Parathyroid adenoma (tissue), 2 donors: ENCODE results near the gene DES.

Experiments used
- H2AFZ ChIP-seq: fragments of 300-600 bp; sonication (generic); one replicate; pipeline ENCODE4 v1.7.0; 2017; ENCODE audit warnings: antibody characterized with exemption, mild to moderate bottlenecking
- H3K27ac ChIP-seq: fragments of 300-600 bp; sonication (generic); one replicate; pipeline ENCODE4 v1.7.0; 2017
- H3K27me3 ChIP-seq: fragments of 300-600 bp; sonication (generic); one replicate; pipeline ENCODE4 v1.7.0; 2017; ENCODE audit warnings: low read length; ENCODE audit not compliant: control insufficient read depth, insufficient read depth
- H3K36me3 ChIP-seq: fragments of 300-600 bp; sonication (generic); one replicate; pipeline ENCODE4 v1.7.0; 2017; ENCODE audit warnings: low read length; ENCODE audit not compliant: control insufficient read depth, insufficient read depth
- H3K4me1 ChIP-seq: fragments of 300-600 bp; sonication (generic); one replicate; pipeline ENCODE4 v1.7.0; 2017; ENCODE audit warnings: control low read depth
- H3K4me2 ChIP-seq: fragments of 300-600 bp; sonication (generic); one replicate; pipeline ENCODE4 v1.7.0; 2017; ENCODE audit warnings: low read length
- H3K4me3 ChIP-seq: fragments of 300-600 bp; sonication (generic); one replicate; pipeline ENCODE4 v1.7.0; 2017; ENCODE audit warnings: low read depth, low read length
- H3K79me2 ChIP-seq: fragments of 300-600 bp; sonication (generic); one replicate; pipeline ENCODE4 v1.7.0; 2017; ENCODE audit warnings: control low read depth
- H3K9ac ChIP-seq: fragments of 300-600 bp; sonication (generic); one replicate; pipeline ENCODE4 v1.7.0; 2017; ENCODE audit warnings: mild to moderate bottlenecking
- H3K9me3 ChIP-seq: fragments of 300-600 bp; sonication (generic); one replicate; pipeline ENCODE4 v1.7.0; 2017; ENCODE audit warnings: low read length; ENCODE audit not compliant: control insufficient read depth
- TF ChIP-seq, protein P1 (sequence below): fragments of 300-600 bp; sonication (generic); IDR thresholded peaks from one replicate; pipeline ENCODE4 v1.7.0; 2017; ENCODE audit warnings: antibody characterized with exemption, mild to moderate bottlenecking
- donor health status: primary hyperparathyroidism.

Gene DES

DNA sequence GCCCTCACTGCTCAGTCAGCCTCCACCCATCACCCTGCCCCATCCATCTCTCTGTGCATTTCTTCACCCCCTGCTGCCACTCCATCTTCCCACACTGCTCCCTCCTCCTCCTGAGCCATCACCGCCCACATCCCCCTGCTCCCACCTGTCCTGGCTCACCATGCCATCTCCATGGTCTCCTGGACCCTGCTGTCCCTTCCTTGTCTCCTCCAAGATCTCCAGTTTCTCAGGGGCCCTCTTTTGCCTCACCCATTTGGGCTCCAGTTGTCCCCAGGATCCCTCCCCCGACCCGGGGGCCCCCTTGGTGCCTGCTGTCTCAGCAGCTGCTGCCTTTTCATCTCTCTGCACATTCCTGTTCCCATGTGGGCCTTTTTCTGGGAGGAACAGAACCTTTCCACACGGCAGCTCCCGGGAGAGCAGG, 27.1 kb downstream of the DES start:
- Histone ChIP-seq H3K4me1 (peaks cover 20% of the 10 kb centered on the region), H3K27ac (no peak overlapping the region), H3K9me3 (no peaks in the 10 kb centered on the region), H2AFZ (no peak overlapping the region), H3K36me3 (no peaks in the 10 kb centered on the region), H3K27me3 (no peaks in the 10 kb centered on the region), H3K9ac (no peak overlapping the region), H3K4me2 (no peak overlapping the region), H3K4me3 (no peak overlapping the region), H3K79me2 (no peaks in the 10 kb centered on the region)
- TF ChIP-seq, protein P1, sequence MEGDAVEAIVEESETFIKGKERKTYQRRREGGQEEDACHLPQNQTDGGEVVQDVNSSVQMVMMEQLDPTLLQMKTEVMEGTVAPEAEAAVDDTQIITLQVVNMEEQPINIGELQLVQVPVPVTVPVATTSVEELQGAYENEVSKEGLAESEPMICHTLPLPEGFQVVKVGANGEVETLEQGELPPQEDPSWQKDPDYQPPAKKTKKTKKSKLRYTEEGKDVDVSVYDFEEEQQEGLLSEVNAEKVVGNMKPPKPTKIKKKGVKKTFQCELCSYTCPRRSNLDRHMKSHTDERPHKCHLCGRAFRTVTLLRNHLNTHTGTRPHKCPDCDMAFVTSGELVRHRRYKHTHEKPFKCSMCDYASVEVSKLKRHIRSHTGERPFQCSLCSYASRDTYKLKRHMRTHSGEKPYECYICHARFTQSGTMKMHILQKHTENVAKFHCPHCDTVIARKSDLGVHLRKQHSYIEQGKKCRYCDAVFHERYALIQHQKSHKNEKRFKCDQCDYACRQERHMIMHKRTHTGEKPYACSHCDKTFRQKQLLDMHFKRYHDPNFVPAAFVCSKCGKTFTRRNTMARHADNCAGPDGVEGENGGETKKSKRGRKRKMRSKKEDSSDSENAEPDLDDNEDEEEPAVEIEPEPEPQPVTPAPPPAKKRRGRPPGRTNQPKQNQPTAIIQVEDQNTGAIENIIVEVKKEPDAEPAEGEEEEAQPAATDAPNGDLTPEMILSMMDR, result no peak

DNA sequence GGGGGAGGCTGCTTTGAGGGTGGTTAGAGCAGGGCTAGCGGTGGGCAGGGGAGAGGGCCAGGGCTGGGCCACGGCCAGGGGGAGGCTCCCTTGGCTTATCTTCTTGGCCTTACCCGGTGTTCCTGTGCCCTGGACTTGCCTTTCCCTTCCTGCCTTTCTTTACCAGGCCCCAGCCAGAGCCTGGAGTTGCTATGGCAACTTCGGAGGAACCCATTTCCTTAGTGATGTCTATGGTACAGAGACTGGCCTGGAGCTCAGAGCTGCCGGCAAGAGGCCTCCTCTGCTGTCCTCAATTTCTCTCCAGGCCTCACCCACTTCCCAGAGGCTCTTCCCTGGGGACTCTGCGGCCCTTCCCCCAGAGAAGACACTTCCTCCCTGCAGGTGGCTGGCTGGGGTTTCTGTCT, 27.9 kb downstream of the DES start:
- no peak overlapping the region for H3K9ac ChIP-seq
- H3K4me3 ChIP-seq, result no peak overlapping the region
- no peaks in the 10 kb centered on the region for H3K9me3 ChIP-seq
- TF ChIP-seq, protein P1, result no peak
- H3K4me1 ChIP-seq, result peaks cover 18% of the 10 kb centered on the region
- no peaks in the 10 kb centered on the region for H3K27me3 ChIP-seq
- H2AFZ ChIP-seq, result no peak overlapping the region
- no peak overlapping the region for H3K27ac ChIP-seq
- no peaks in the 10 kb centered on the region for H3K36me3 ChIP-seq
- no peaks in the 10 kb centered on the region for H3K79me2 ChIP-seq
- no peak overlapping the region for H3K4me2 ChIP-seq

DNA sequence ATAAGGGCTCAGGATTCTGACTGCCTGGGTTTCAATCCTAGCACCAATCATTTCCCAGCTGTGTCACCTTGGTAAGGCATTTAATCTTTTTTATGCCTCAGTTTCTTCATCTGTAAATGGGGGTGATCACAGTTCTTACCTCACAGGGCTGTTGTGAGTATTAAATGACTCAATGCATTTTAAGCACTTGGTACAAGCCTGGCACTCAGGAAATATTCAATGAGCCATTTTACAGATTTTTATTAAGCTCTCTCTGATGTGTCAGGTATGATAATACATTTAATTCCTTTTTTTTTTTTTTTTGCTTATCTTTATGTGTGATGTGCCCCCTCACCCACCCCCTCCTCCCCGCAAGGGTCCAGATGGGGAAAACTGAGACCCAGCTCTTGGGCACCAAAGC, 28.5 kb downstream of the DES start:
- no peaks in the 10 kb centered on the region for H3K27me3 ChIP-seq
- no peak overlapping the region for H3K27ac ChIP-seq
- no peak overlapping the region for H2AFZ ChIP-seq
- H3K9ac ChIP-seq, result no peak overlapping the region
- H3K4me1 ChIP-seq, result peaks cover 13% of the 10 kb centered on the region
- H3K9me3 ChIP-seq, result no peaks in the 10 kb centered on the region
- H3K4me3 ChIP-seq, result no peak overlapping the region
- H3K4me2 ChIP-seq, result no peak overlapping the region
- no peaks in the 10 kb centered on the region for H3K36me3 ChIP-seq
- no peaks in the 10 kb centered on the region for H3K79me2 ChIP-seq
- TF ChIP-seq, protein P1, result no peak

DNA sequence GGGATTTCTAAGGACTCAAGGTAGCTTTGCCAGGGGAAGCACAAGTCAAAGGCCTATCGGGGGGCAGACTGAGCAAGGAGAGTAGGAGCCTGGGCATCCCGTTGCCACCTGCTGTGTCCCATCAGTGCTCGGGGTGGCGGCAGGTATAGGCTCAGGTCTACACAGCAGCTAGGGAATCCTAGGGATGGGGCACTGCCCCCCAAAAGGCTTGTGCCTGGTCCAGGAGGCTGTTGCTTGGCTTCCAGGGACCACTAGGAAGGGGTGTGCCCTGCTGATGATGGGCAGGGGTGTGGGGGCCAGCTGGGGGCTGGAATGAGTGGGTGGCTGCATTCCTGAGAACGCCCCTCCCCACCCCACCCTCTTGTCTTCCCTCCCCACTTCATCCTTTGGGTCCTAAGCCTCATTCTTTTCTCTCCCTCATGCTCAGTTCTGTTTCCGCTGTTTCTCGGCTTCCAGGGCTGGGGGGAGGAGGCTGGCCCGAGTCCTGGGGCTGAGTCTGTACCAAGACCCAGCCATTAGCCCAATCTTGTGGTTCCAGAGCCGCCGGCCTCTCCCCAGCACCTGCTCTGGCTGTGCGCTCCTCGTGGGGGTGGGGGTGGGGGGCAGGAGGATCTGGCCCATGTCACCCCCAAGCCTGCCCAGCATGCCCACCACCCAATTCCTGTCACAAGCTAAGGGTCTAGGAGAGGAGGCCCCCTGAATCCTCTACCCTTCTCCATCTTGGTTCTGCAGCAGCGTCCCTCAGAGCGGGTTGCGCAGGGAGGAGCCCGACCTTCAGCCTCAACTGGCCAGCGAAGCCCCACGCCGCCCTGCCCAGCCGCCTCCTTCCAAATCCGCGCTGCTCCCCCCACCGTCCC, 29.3 kb downstream of the DES start:
- H3K4me3 ChIP-seq, result no peak overlapping the region
- no peaks in the 10 kb centered on the region for H3K79me2 ChIP-seq
- no peaks in the 10 kb centered on the region for H3K27me3 ChIP-seq
- peaks cover 20% of the 10 kb centered on the region for H3K4me1 ChIP-seq
- no peak overlapping the region for H3K9ac ChIP-seq
- TF ChIP-seq, protein P1, result no peak
- H2AFZ ChIP-seq, result no peak overlapping the region
- no peak overlapping the region for H3K4me2 ChIP-seq
- no peaks in the 10 kb centered on the region for H3K9me3 ChIP-seq
- no peak overlapping the region for H3K27ac ChIP-seq
- H3K36me3 ChIP-seq, result no peaks in the 10 kb centered on the region
